Spleen (tissue), 7 donors: Measurements from ENCODE around the gene UBE2B.

ENCODE experiments used
- CTCF ChIP-seq, 11 experiments: fragments of 200-600 bp in 7 of 11; fragments of 450-650 bp in 4 of 11; sonication (generic) in 4 of 11; IDR thresholded peaks in 8 of 11; conservative IDR thresholded peaks in 3 of 11; 1 replicate in 7 of 11; 2 replicates in 4 of 11; pipeline versions ENCODE4 v1.4.0 to v1.8.0; 2016 to 2021; ENCODE audit warnings: antibody characterized with exemption in 11 of 11, inconsistent platforms in 4 of 11, mild to moderate bottlenecking in 1 of 11
- POLR2A ChIP-seq, 3 donors: fragments of 450-650 bp; IDR thresholded peaks; one replicate each; pipeline ENCODE4 v1.5.1; 2017; ENCODE audit warnings: antibody characterized with exemption in 3 of 3, mild to moderate bottlenecking in 1 of 3
- POLR2AphosphoS5 ChIP-seq, 3 donors: sonication (generic); formaldehyde crosslinking; IDR thresholded peaks; one replicate each; pipeline ENCODE4 v1.5.1; 2017; ENCODE audit warnings: antibody characterized with exemption in 3 of 3
- donor health status: DM: no; HTN: no; CAD: no; lungs with moderate emphysema.
- donor health status: DM: no; HTN: no; CAD: no.
- donor health status: DM: no; HTN: no; CAD: no.

GRCh38 chr5:134345996-134346395, 25.4 kb upstream of the UBE2B start:
- TF ChIP-seq CTCF (IDR thresholded peaks at IDR 0.05 in 8 of 11, conservative IDR thresholded peaks at IDR 0.05 in 3 of 11): no peak
- TF ChIP-seq POLR2A (IDR thresholded peaks at IDR 0.05): no peak
- no peak for TF ChIP-seq POLR2AphosphoS5 (IDR thresholded peaks at IDR 0.05)
